ENCODE measurements around the gene SMG9. TPM values are rescaled to one million over a fixed set of nuclear protein-coding genes. Genes with fewer than 3 reads are reported as not detected.
A peak's percentile ranks its signal among the peaks of the same experiment; 100 is the strongest.

Gene SMG9
- total and polyA plus RNA-seq, 9 donors, result 20.6 to 47.6 (median 36.9) TPM

- Histone ChIP-seq H3K27ac (ENCODE audit: low read length) (no peak overlapping the region), H3K27me3 (ENCODE audit: control insufficient read depth, insufficient read depth, low read length) (no peaks in the 10 kb centered on the region), H3K4me3 (ENCODE audit: low read length) (no peak overlapping the region), H3K36me3 (ENCODE audit: control insufficient read depth, insufficient read depth, low read length) (peaks cover 43% of the 10 kb centered on the region), H3K4me1 (ENCODE audit: control insufficient read depth, insufficient read depth, low read length) (peaks cover 17% of the 10 kb centered on the region), H3K9me3 (replicated peaks; ENCODE audit: control insufficient read depth, low read depth, low read length) (no peaks in the 10 kb centered on the region)
- WGBS (ENCODE audit: insufficient coverage), result no CpG with 5 or more reads among the region's 4 CpGs
- no peak for DNase-seq
These were observed 27.2 kb downstream of the SMG9 start for GRCh38 chr19:43727593-43727853.

GRCh38 chr19:43726736-43727592, 27.8 kb downstream of the SMG9 start:
- H3K9me3 ChIP-seq (replicated peaks; ENCODE audit: control insufficient read depth, low read depth, low read length), result no peaks in the 10 kb centered on the region
- H3K4me1 ChIP-seq (ENCODE audit: control insufficient read depth, insufficient read depth, low read length), result peaks cover 15% of the 10 kb centered on the region
- DNase-seq, result no peak
- no peak overlapping the region for H3K4me3 ChIP-seq (ENCODE audit: low read length)
- no peak overlapping the region for H3K27ac ChIP-seq (ENCODE audit: low read length)
- 67% methylated on average over 14 of the region's 15 CpGs for WGBS (ENCODE audit: insufficient coverage)
- peaks cover 38% of the 10 kb centered on the region for H3K36me3 ChIP-seq (ENCODE audit: control insufficient read depth, insufficient read depth, low read length)
- no peaks in the 10 kb centered on the region for H3K27me3 ChIP-seq (ENCODE audit: control insufficient read depth, insufficient read depth, low read length)

- H3K27me3 ChIP-seq (ENCODE audit: control insufficient read depth, insufficient read depth, low read length), result no peaks in the 10 kb centered on the region
- no peaks in the 10 kb centered on the region for H3K9me3 ChIP-seq (replicated peaks; ENCODE audit: control insufficient read depth, low read depth, low read length)
- DNase-seq, result peak; percentile 44
- H3K4me1 ChIP-seq (ENCODE audit: control insufficient read depth, insufficient read depth, low read length), result peaks cover 7% of the 10 kb centered on the region
- no peak overlapping the region for H3K4me3 ChIP-seq (ENCODE audit: low read length)
- peaks cover 24% of the 10 kb centered on the region for H3K36me3 ChIP-seq (ENCODE audit: control insufficient read depth, insufficient read depth, low read length)
- no peak overlapping the region for H3K27ac ChIP-seq (ENCODE audit: low read length)
- WGBS (ENCODE audit: insufficient coverage), result 29% methylated on average over 4 of the region's 7 CpGs
These were observed 29.3 kb downstream of the SMG9 start for GRCh38 chr19:43725468-43725867.

GRCh38 chr19:43724896-43725295, 29.9 kb downstream of the SMG9 start:
- no peak overlapping the region for H3K27ac ChIP-seq (ENCODE audit: low read length)
- peaks cover 7% of the 10 kb centered on the region for H3K4me1 ChIP-seq (ENCODE audit: control insufficient read depth, insufficient read depth, low read length)
- no peak for DNase-seq
- H3K36me3 ChIP-seq (ENCODE audit: control insufficient read depth, insufficient read depth, low read length), result peaks cover 19% of the 10 kb centered on the region
- no peaks in the 10 kb centered on the region for H3K27me3 ChIP-seq (ENCODE audit: control insufficient read depth, insufficient read depth, low read length)
- no peak overlapping the region for H3K4me3 ChIP-seq (ENCODE audit: low read length)
- WGBS (ENCODE audit: insufficient coverage), result no CpG with 5 or more reads among the region's 8 CpGs
- H3K9me3 ChIP-seq (replicated peaks; ENCODE audit: control insufficient read depth, low read depth, low read length), result no peaks in the 10 kb centered on the region

GRCh38 chr19:43723588-43723987, 31.2 kb downstream of the SMG9 start:
- 83% methylated on average over 1 of the region's 8 CpGs for WGBS (ENCODE audit: insufficient coverage)
- H3K36me3 ChIP-seq (ENCODE audit: control insufficient read depth, insufficient read depth, low read length), result peaks cover 7% of the 10 kb centered on the region
- no peaks in the 10 kb centered on the region for H3K9me3 ChIP-seq (replicated peaks; ENCODE audit: control insufficient read depth, low read depth, low read length)
- no peak overlapping the region for H3K27ac ChIP-seq (ENCODE audit: low read length)
- no peak overlapping the region for H3K4me3 ChIP-seq (ENCODE audit: low read length)
- H3K27me3 ChIP-seq (ENCODE audit: control insufficient read depth, insufficient read depth, low read length), result no peaks in the 10 kb centered on the region
- no peak for DNase-seq
- H3K4me1 ChIP-seq (ENCODE audit: control insufficient read depth, insufficient read depth, low read length), result peaks cover 7% of the 10 kb centered on the region

GRCh38 chr19:43721469-43722048, 33.2 kb downstream of the SMG9 start:
- 83% methylated on average over 3 of the region's 5 CpGs for WGBS (ENCODE audit: insufficient coverage)
- Histone ChIP-seq H3K4me3 (ENCODE audit: low read length) (no peak overlapping the region), H3K36me3 (ENCODE audit: control insufficient read depth, insufficient read depth, low read length) (no peaks in the 10 kb centered on the region), H3K27ac (ENCODE audit: low read length) (no peak overlapping the region), H3K9me3 (replicated peaks; ENCODE audit: control insufficient read depth, low read depth, low read length) (no peaks in the 10 kb centered on the region), H3K27me3 (ENCODE audit: control insufficient read depth, insufficient read depth, low read length) (no peaks in the 10 kb centered on the region), H3K4me1 (ENCODE audit: control insufficient read depth, insufficient read depth, low read length) (peaks cover 3% of the 10 kb centered on the region)
- DNase-seq, result no peak

- Histone ChIP-seq H3K27ac (ENCODE audit: low read length) (no peak overlapping the region), H3K27me3 (ENCODE audit: control insufficient read depth, insufficient read depth, low read length) (no peaks in the 10 kb centered on the region)
These were observed 33.8 kb downstream of the SMG9 start for GRCh38 chr19:43720936-43721335.

GRCh38 chr19:43719918-43720317, 34.8 kb downstream of the SMG9 start:
- WGBS (ENCODE audit: insufficient coverage), result 48% methylated on average over 2 of the region's 5 CpGs
- DNase-seq, result no peak
- H3K9me3 ChIP-seq (replicated peaks; ENCODE audit: control insufficient read depth, low read depth, low read length), result no peaks in the 10 kb centered on the region
- H3K36me3 ChIP-seq (ENCODE audit: control insufficient read depth, insufficient read depth, low read length), result no peaks in the 10 kb centered on the region
- no peak overlapping the region for H3K4me3 ChIP-seq (ENCODE audit: low read length)
- H3K27ac ChIP-seq (ENCODE audit: low read length), result no peak overlapping the region
- peaks cover under 1% of the 10 kb centered on the region for H3K4me1 ChIP-seq (ENCODE audit: control insufficient read depth, insufficient read depth, low read length)
- H3K27me3 ChIP-seq (ENCODE audit: control insufficient read depth, insufficient read depth, low read length), result no peaks in the 10 kb centered on the region

More at GRCh38 chr19:43720936-43721335, 33.8 kb downstream of the SMG9 start:
- DNase-seq, result no peak
- peaks cover 3% of the 10 kb centered on the region for H3K4me1 ChIP-seq (ENCODE audit: control insufficient read depth, insufficient read depth, low read length)
- H3K36me3 ChIP-seq (ENCODE audit: control insufficient read depth, insufficient read depth, low read length), result no peaks in the 10 kb centered on the region
- H3K9me3 ChIP-seq (replicated peaks; ENCODE audit: control insufficient read depth, low read depth, low read length), result no peaks in the 10 kb centered on the region
- 71% methylated on average over 10 of the region's 10 CpGs for WGBS (ENCODE audit: insufficient coverage)
- no peak overlapping the region for H3K4me3 ChIP-seq (ENCODE audit: low read length)

GRCh38 chr19:43719378-43719868, 35.3 kb downstream of the SMG9 start:
- no peak for DNase-seq
- Histone ChIP-seq H3K4me3 (ENCODE audit: low read length) (no peak overlapping the region), H3K27ac (ENCODE audit: low read length) (no peak overlapping the region), H3K9me3 (replicated peaks; ENCODE audit: control insufficient read depth, low read depth, low read length) (no peaks in the 10 kb centered on the region), H3K36me3 (ENCODE audit: control insufficient read depth, insufficient read depth, low read length) (no peaks in the 10 kb centered on the region), H3K4me1 (ENCODE audit: control insufficient read depth, insufficient read depth, low read length) (no peaks in the 10 kb centered on the region), H3K27me3 (ENCODE audit: control insufficient read depth, insufficient read depth, low read length) (no peaks in the 10 kb centered on the region)
- WGBS (ENCODE audit: insufficient coverage), result 90% methylated on average over 37 of the region's 37 CpGs

- DNase-seq, result no peak
- Histone ChIP-seq H3K4me1 (ENCODE audit: control insufficient read depth, insufficient read depth, low read length) (no peaks in the 10 kb centered on the region), H3K36me3 (ENCODE audit: control insufficient read depth, insufficient read depth, low read length) (no peaks in the 10 kb centered on the region), H3K4me3 (ENCODE audit: low read length) (no peak overlapping the region), H3K27ac (ENCODE audit: low read length) (no peak overlapping the region), H3K27me3 (ENCODE audit: control insufficient read depth, insufficient read depth, low read length) (no peaks in the 10 kb centered on the region), H3K9me3 (replicated peaks; ENCODE audit: control insufficient read depth, low read depth, low read length) (no peaks in the 10 kb centered on the region)
- 91% methylated on average over 60 of the region's 60 CpGs for WGBS (ENCODE audit: insufficient coverage)
These were observed 36.0 kb downstream of the SMG9 start for GRCh38 chr19:43718627-43719377.
